Measurements from ENCODE around the gene TP53INP2. TPM values are rescaled to one million over a fixed set of nuclear protein-coding genes. Genes with fewer than 3 reads are reported as not detected.

The TP53INP2 gene
- total RNA-seq, 1 donor from 2014 or later: 14.5 TPM

GRCh38 chr20:34705397-34706301 lies 1.5 kb downstream of the TP53INP2 start:
- peak overlapping the region in 1 of 2 donors; percentile 89 for H3K4me3 ChIP-seq
- peak overlapping the region; percentile 99 for H3K27ac ChIP-seq
- intact Hi-C loops (cut with DNase I): loop anchor here (10.0 kb wide), 1 partner anchor 171 kb away; no protein-coding TSS in a partner anchor
- H3K27me3 ChIP-seq: no peaks in the 10 kb centered on the region
- TF ChIP-seq POLR2AphosphoS5 (IDR thresholded peaks at IDR 0.05; ENCODE audit: insufficient read depth in 1 of 2, low read depth in 1 of 2): no peak
- TF ChIP-seq POLR2A (IDR thresholded peaks at IDR 0.05): no peak
- TF ChIP-seq CTCF (IDR thresholded peaks at IDR 0.05): no peak
- DNase-seq (ENCODE audit: extremely low spot score in 2 of 2): no peak
- no peaks in the 10 kb centered on the region for H3K9me3 ChIP-seq
- peaks cover 31% of the 10 kb centered on the region for H3K4me1 ChIP-seq
- no peaks in the 10 kb centered on the region for H3K36me3 ChIP-seq

GRCh38 chr20:34706302-34706875 lies 2.2 kb downstream of the TP53INP2 start:
- intact Hi-C loops (cut with DNase I): loop anchor here (10.0 kb wide), 1 partner anchor 172 kb away; no protein-coding TSS in a partner anchor
- peak overlapping the region; percentile 99 for H3K27ac ChIP-seq
- H3K4me3 ChIP-seq: no peak overlapping the region
- TF ChIP-seq CTCF (IDR thresholded peaks at IDR 0.05) (no peak), POLR2A (IDR thresholded peaks at IDR 0.05) (no peak), POLR2AphosphoS5 (IDR thresholded peaks at IDR 0.05; ENCODE audit: insufficient read depth in 1 of 2, low read depth in 1 of 2) (no peak)
- H3K27me3 ChIP-seq: no peaks in the 10 kb centered on the region
- no peaks in the 10 kb centered on the region for H3K9me3 ChIP-seq
- DNase-seq (ENCODE audit: extremely low spot score in 2 of 2): no peak
- H3K36me3 ChIP-seq: no peaks in the 10 kb centered on the region
- H3K4me1 ChIP-seq: peaks cover 33% of the 10 kb centered on the region

- TF ChIP-seq POLR2A (IDR thresholded peaks at IDR 0.05): no peak
- no peak for TF ChIP-seq CTCF (IDR thresholded peaks at IDR 0.05)
- TF ChIP-seq POLR2AphosphoS5 (IDR thresholded peaks at IDR 0.05; ENCODE audit: insufficient read depth in 1 of 2, low read depth in 1 of 2): no peak
- intact Hi-C loops (cut with DNase I): loop anchor here (10.0 kb wide), 1 partner anchor 172 kb away; no protein-coding TSS in a partner anchor
- Histone ChIP-seq H3K27me3 (no peaks in the 10 kb centered on the region), H3K4me3 (no peak overlapping the region), H3K4me1 (peaks cover 33% of the 10 kb centered on the region), H3K36me3 (no peaks in the 10 kb centered on the region), H3K27ac (no peak overlapping the region), H3K9me3 (no peaks in the 10 kb centered on the region)
- DNase-seq (ENCODE audit: extremely low spot score in 2 of 2): no peak
Measured at GRCh38 chr20:34706912-34707784, 3.0 kb downstream of the TP53INP2 start.

GRCh38 chr20:34708621-34709043 lies 4.5 kb downstream of the TP53INP2 start:
- H3K4me1 ChIP-seq: peaks cover 26% of the 10 kb centered on the region
- intact Hi-C loops (cut with DNase I): loop anchor here (10.0 kb wide), 1 partner anchor 174 kb away; no protein-coding TSS in a partner anchor
- DNase-seq (ENCODE audit: extremely low spot score in 2 of 2): no peak
- peak overlapping the region; percentile 89 for H3K27ac ChIP-seq
- no peak for TF ChIP-seq POLR2A (IDR thresholded peaks at IDR 0.05)
- no peak for TF ChIP-seq POLR2AphosphoS5 (IDR thresholded peaks at IDR 0.05; ENCODE audit: insufficient read depth in 1 of 2, low read depth in 1 of 2)
- peak in 1 of 3 experiments; percentile 61 for TF ChIP-seq CTCF (IDR thresholded peaks at IDR 0.05)
- peak overlapping the region; percentile 63 to 73 for H3K4me3 ChIP-seq
- H3K27me3 ChIP-seq: no peaks in the 10 kb centered on the region
- no peaks in the 10 kb centered on the region for H3K9me3 ChIP-seq
- H3K36me3 ChIP-seq: peaks cover 0 to 1% of the 10 kb centered on the region in 2 donors
